Measurements from ENCODE around the gene PPP1R37. TPM values are rescaled to one million over a fixed set of nuclear protein-coding genes. Genes with fewer than 3 reads are reported as not detected.

The PPP1R37 gene
- total RNA-seq, 1 experiment from 2014 or later, result 33.1 TPM

DNA sequence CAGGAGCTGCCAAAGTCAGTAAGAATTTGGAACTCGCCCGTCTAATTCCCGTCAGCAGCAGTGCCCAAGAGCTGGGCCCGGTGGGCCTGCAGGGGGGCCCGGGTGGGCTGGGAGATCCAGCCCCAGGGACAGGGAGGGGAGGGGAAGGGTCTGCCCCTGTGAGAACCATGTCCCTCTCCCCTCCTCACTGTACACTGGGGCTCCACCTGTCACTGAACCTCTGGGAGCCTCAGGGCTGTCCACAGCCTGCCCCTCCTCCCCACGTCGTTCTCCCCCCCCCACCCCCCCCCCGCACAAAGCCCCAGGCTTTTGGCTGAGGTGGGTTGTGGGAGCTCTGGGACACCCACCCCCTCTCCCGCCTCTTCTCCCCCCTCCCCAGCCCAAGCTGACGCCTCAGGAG is 24.9 kb upstream of the PPP1R37 start:
- Histone ChIP-seq H3K27me3 (no peaks in the 10 kb centered on the region), H3K4me3 (no peak overlapping the region), H3K36me3 (peaks cover 73% of the 10 kb centered on the region), H3K9me3 (no peaks in the 10 kb centered on the region)
- DNase-seq, result no peak

DNA sequence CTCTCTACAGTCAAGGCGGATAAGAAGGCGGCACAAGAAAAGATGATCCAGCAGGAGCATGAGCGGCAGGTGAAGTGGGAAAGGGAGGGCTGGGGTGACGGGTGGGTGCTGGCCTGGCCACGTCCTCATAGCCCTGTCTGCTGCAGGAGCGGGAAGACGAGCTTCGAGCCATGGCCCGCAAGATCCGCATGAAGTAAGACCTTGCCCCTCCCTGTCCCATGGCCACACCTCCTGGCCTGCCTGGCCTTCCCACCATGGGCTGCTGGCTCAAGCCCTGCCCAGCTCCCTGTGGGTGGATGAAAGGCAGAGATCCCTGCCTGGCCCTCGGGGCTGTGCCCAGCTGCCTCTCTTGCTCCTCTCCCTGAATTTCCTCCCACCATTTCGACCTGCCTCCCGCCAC is 23.9 kb upstream of the PPP1R37 start:
- peak; percentile 55 for DNase-seq
- H3K27me3 ChIP-seq, result no peaks in the 10 kb centered on the region
- H3K36me3 ChIP-seq, result peaks cover 66% of the 10 kb centered on the region
- H3K9me3 ChIP-seq, result no peaks in the 10 kb centered on the region
- no peak overlapping the region for H3K4me3 ChIP-seq

DNA sequence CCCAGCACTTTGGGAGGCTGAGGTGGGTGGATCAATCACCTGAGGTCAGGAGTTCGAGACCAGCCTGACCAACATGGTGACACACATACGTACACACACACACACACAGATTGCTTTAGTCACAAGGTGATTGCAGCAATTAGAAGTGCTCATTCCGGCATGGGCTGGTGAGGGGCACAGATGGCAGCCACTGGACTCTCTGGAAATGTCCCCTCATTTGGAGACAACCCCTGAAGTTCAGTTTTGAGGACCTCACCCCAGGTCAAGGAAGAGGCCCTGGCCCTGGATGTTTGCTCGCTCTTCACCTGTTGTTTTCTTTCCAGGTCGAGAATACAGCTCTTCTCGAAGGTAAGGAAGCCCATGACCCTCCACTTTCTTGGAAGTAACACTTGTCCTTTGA is 22.8 kb upstream of the PPP1R37 start:
- H3K36me3 ChIP-seq, result peaks cover 59% of the 10 kb centered on the region
- no peak for DNase-seq
- H3K9me3 ChIP-seq, result no peaks in the 10 kb centered on the region

DNA sequence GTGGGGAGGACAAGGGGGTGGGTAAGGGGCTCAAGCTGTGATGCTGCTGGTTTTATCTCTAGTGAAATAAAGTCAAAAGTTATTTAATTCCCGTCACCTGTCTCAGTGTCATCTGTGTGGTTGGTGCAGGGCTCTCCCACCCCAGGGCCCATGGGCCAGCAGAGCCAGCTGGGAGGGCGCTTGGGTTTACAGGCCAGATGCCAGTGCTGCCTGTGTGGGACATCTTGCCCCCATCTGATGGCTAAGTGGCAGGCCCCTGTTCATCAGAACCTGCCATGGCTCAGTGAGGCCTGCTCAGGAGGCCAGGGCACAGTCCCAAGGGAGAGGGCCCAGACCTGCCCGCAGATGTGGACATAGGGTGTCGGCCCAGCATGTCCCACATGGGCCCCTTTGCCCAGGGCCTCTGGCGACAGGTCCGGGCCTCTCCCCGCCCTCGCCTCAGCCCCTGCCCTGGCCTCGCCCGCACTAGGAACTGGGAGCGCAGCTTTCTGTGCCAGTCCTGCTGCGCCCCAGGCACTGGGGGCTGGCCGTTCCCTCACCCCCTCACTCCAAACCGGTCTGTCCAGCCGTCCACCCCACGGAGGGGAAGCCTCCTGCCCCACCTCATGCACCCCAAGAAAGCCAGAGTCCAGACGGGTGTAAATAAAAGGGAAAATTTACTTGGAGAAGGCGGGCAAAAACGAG is 22.0 kb upstream of the PPP1R37 start:
- H3K4me3 ChIP-seq, result no peak overlapping the region
- no peaks in the 10 kb centered on the region for H3K27me3 ChIP-seq
- H3K9me3 ChIP-seq, result no peaks in the 10 kb centered on the region
- H3K36me3 ChIP-seq, result peaks cover 54% of the 10 kb centered on the region
- DNase-seq, result no peak

More for the DNA sequence above, 22.8 kb upstream of the PPP1R37 start:
- H3K27me3 ChIP-seq, result no peaks in the 10 kb centered on the region
- H3K4me3 ChIP-seq, result no peak overlapping the region

DNA sequence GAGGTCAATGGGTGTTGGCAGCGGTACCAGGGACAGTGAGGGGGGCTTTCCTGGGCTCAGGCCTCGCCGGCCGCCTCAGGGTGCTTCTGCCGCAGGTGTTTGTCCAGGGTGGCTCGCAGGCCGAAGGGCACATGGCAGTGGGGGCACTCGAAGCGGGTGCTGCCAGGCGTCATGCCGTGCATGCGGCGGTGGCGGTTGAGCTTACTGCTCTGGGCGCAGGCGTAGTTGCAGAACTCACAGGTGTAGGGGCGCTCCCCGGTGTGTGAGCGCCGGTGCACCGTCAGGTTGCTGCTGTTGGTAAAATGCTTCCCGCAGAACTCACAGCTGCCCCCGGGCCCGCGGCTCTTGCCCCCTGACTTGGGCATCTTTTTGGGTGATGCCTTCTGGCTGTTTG is 21.4 kb upstream of the PPP1R37 start:
- Histone ChIP-seq H3K27me3 (no peaks in the 10 kb centered on the region), H3K36me3 (peaks cover 54% of the 10 kb centered on the region), H3K4me3 (no peak overlapping the region), H3K9me3 (no peaks in the 10 kb centered on the region)
- DNase-seq, result no peak

DNA sequence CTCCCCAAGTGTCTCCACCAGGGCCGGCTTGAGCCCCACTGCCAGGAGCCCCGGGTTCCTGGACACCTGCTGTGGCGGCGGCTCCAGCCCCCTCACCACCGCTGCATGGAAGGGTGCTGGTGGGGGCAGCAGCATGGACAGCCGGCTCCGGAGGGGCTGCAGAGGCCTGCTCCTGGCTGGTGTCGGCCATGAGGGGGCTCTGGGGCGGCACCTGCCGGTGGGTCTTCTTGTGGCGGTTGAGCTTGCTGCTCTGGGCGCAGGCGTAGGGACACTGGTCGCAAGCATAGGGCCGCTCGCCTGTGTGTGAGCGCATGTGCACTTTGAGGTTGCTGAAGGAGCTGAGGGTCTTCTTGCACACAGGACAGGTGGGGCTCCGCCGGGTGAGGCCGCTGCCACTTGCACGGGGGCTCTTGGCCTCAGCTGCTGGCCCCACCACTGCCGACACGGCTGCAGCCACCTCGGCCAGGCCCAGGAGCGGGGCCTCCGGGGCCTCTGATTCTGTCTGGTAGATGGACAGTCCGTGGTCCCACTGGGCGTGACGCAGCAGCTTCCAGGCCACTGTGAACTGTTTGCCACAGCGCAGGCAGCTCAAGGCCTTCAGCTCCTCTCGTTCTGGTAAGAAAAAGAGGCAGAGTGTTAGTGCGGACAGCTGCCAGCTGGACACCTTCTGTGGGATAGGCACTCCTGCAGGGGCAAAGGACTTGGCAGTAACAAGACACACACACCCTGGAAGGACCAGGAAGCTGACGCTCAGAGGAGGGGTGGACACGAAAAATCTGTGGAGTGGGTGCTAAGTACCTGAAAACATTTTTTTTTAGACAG is 20.8 kb upstream of the PPP1R37 start:
- peaks cover 48% of the 10 kb centered on the region for H3K36me3 ChIP-seq
- no peak for DNase-seq
- H3K4me3 ChIP-seq, result no peak overlapping the region
- H3K27me3 ChIP-seq, result no peaks in the 10 kb centered on the region
- no peaks in the 10 kb centered on the region for H3K9me3 ChIP-seq

DNA sequence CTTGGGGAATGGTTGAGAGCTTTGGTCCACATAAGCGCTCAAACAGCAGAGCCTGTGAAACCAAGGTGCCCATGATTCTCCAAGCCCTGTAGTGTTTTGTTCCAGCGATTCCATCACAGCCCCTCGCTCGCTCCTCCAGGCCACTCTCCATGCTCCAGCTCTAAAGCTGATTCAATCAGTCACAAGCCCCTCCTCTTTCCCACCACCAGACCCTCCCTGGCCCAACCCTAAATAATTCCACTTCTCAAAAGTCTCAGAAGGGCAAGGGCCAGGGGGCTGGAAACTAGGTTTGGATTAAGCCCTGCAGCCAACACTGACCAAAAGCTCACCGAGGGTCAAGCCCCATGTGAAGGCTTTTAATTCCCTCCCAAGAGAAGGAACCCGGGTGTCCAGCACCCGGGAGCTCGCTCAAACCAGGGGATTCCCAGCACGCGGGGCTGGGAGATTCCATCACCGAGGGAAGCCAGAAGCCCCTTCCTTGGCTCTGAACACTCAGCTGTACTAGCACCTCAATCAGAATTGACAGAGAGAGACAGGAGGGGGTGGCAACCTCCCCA is 18.2 kb upstream of the PPP1R37 start:
- H3K4me3 ChIP-seq, result peak overlapping the region; percentile 53
- H3K27me3 ChIP-seq, result no peaks in the 10 kb centered on the region
- no peak for DNase-seq
- peaks cover 25% of the 10 kb centered on the region for H3K36me3 ChIP-seq
- H3K9me3 ChIP-seq, result no peaks in the 10 kb centered on the region

DNA sequence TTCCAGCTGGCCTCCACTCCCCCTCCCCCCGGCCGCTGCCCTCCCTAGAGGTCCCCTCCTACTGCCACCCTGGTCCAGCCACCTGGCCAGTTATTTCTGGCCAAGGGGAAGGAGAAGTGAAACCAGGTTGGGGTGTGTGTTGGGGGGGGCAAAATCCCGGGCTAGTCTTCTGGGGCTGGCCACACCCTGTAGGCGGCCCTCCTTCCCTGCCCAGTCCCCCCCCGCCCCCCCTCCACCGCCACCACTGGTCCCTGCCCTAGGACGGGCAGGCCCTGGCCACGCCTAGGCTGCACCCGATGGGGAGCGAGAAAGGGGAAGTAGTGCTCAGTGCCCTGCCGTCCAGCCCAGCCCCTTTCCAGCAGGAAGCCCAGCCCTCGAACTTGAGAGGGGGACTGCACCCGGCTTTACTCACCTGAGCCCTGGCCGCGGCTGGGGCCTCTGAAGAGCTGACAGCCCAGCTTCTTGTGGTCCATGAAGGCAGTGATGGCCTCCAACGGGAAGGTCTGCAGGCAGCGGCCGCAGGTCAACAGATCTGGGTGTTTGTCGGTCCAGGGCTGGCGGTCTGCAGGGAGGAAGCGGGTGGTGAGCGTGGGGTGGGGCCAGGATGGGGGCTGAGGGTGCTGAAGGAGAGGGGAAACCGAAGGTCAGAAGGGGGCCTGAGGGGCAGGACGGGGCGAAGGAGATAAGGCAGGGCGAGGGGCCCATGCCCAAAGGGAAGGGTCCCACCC is 17.5 kb upstream of the PPP1R37 start:
- peaks cover 20% of the 10 kb centered on the region for H3K36me3 ChIP-seq
- H3K9me3 ChIP-seq, result no peaks in the 10 kb centered on the region
- peak overlapping the region; percentile 53 for H3K4me3 ChIP-seq
- no peaks in the 10 kb centered on the region for H3K27me3 ChIP-seq
- peak; percentile 85 for DNase-seq

DNA sequence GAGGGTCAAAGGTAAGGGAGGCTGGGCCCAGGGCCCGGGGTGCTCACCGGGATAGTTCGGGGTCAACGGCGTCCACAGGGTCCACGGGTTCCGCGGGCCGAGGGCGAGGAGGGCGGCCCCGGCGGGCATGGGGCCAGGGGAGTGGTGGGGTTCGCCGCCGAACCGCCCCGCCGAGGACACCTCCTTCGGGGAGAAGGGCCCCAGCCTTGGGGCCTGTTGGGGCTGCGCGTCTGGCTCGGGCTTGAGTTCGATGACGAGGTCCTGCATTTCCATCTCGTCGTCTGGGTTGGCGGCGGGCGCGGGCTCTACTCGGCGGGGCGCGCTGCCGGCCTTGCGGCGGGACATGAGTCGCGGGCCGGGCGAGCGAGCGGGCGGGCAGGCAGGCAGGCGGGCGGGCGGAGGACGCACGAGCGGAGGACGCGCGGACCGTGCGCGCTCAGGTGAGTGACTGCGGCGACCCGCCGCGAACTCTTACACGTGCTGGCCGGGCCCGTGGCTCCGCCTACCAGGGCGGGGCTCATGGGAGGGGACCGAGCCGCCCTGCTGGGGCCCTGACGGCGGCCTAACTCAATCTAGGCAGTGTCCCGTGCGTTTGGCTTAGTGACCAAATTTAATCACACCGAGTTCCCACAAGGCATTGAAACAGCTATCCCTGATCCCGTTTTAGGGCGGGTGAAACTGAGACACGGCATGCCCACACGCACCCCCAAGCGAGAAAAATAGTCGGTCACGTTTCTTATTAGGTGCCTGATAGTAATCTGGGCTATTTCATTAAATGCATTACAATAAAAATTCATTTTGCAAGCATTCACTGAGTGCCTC is 16.7 kb upstream of the PPP1R37 start, which contains the start of gene ZNF296:
TSS of gene ZNF296 (minus strand) at position 450 of the 822 bp plus-strand sequence. CDS start at position 345, 105 bp downstream.
- DNase-seq, result peak; percentile 78
- H3K27me3 ChIP-seq, result no peaks in the 10 kb centered on the region
- peaks cover 22% of the 10 kb centered on the region for H3K36me3 ChIP-seq
- H3K9me3 ChIP-seq, result no peaks in the 10 kb centered on the region
- peak within 1 kb of the TSS; percentile 53 for H3K4me3 ChIP-seq

DNA sequence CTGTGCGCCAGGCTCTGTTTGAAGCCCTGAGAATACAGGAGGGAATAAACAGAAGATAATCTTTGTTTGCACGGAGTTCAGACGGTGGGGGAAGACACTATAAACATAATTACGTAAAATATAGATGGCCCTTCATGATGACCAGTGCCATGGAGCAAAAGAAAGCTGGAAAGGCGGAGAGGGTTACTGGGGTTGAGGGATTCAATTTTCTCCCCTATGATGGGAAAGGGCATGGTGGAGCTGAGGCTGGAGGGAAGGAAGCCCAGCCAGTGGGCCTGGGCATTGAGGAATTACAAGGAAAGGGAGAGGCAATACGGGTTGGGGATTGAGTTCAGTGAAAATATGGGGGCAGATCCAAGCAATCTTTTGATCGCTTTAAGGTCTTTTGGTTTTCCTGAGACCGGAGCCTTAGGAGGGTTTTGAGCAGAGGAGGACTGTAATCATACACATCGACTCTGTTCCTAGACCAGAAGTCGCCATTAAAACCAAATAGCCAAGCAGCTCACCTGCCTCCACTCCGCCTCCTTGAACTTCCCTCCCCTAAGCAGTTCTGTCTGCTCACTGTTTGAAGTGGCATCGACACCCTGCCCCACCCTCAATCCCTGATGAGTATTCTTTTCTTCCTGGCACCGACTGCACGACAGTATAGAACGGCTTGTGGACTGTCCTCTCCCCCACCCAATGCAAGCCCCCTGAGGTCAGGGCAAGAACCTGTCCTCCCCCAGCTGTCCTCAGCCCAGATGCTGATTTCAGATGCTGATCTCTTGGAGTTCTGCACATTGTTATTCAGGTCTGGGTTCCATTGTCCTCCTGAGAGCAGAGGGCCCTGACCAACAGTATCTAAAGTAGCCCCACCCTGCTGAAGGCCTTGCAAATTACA is 15.9 kb upstream of the PPP1R37 start:
- Histone ChIP-seq H3K27me3 (no peaks in the 10 kb centered on the region), H3K9me3 (no peaks in the 10 kb centered on the region), H3K4me3 (peak overlapping the region; percentile 53), H3K36me3 (peaks cover 22% of the 10 kb centered on the region)
- no peak for DNase-seq

DNA sequence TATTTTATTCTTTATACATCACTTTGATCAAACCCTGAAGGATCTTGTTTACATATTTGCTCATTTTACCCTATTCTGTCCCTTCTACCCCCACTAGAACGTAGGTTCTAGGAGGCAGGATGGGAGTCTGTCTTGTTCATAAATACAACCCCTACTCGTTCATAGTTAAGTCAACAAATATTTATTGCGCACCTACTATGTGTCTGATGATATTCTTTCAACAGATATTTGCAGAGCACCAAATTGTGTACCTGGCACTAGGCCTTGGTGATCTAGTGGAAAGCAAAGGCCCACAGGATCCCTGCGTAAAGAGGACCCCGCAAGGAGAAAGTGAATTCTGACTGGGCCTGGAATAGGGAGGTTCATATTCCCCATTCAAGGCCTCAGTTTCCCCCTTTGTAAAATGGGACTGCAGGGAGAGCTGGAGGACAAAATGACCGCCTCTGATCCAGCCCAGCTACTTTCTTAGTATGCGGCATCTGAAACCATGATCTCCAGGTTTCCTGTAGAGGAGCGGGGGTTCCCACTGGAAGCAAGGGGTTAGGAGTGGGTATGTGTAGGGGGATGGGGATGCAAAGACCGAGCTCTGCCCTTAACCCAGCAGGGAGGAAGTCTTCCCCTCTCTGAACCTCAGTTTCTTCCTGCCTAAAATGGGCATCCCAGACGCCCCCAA is 14.5 kb upstream of the PPP1R37 start:
- Histone ChIP-seq H3K36me3 (peaks cover 28% of the 10 kb centered on the region), H3K27me3 (no peaks in the 10 kb centered on the region), H3K9me3 (no peaks in the 10 kb centered on the region), H3K4me3 (peak overlapping the region; percentile 98)
- DNase-seq, result no peak

DNA sequence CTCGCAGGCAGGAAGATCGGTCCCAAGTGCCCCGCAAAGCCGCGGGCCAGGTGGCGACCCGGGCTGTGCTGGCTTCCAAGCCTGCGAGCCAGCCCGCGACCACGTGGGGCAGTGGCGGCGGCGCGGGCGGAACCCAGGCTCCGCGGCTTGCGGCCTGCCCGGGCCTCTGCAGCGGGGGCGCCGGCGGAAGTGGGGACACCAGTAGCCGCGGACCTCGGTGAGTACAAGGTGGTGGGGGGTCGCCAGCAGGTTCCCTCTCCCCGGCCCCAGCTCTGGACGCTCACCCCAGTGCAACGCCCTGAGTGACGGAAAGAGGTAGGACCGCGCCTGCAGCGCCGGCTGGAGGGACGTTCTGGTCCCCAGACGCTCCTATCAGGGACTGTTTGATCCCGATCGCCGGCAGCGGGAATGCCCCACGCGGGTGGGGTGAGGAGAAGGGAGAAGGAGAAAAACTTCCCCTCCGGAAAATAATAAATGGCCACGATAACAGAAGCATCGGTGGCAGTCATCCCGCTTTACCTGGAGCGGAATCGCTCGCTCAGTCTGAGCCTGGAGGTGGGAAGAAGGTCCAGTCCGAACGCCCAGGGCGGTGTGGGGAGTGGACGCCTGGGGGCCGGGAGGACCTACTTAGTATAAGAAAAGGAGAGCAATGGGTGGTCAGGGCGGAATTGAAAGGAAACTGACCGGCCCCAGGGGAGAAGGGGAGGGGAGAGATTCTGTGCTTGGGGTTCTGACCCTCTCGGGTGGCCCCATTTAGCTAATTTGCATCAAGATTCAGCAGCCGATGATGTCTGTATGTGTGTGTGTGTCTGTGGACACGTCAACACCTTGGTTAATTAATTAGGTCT is 13.7 kb upstream of the PPP1R37 start, which contains the start of gene GEMIN7:
TSS of gene GEMIN7 (plus strand) at position 198 of the 848 bp plus-strand sequence. CDS start 10,855 bp downstream, outside the sequence.
- peak within 1 kb of the TSS; percentile 98 for H3K4me3 ChIP-seq
- H3K27me3 ChIP-seq, result no peaks in the 10 kb centered on the region
- peak; percentile 84 for DNase-seq
- H3K9me3 ChIP-seq, result no peaks in the 10 kb centered on the region
- peaks cover 28% of the 10 kb centered on the region for H3K36me3 ChIP-seq

DNA sequence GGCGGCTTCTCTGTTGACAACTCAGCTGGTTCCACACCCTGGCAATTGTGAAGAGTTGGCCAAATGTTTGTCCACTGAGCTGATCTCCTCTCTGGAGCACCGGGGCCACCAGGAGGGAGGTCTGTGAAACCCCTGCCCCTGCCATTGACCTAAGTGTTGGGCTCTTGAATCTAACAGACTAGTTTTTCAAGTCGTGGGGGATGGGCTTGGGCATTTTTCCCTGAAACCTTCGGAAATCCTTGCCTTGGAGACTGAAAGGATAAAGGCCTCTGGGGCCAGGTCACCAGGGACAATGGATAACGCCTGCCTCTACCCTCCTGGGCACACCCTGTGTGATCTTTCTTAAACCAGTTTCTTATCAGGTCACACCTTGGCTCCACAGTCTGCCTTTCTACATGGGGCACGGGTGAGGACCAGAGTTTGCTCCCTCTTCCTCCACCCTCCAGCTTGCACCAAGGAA is 13.0 kb upstream of the PPP1R37 start:
- DNase-seq, result no peak
- Histone ChIP-seq H3K9me3 (no peaks in the 10 kb centered on the region), H3K27me3 (no peaks in the 10 kb centered on the region), H3K4me3 (peak overlapping the region; percentile 98), H3K36me3 (peaks cover 33% of the 10 kb centered on the region)

DNA sequence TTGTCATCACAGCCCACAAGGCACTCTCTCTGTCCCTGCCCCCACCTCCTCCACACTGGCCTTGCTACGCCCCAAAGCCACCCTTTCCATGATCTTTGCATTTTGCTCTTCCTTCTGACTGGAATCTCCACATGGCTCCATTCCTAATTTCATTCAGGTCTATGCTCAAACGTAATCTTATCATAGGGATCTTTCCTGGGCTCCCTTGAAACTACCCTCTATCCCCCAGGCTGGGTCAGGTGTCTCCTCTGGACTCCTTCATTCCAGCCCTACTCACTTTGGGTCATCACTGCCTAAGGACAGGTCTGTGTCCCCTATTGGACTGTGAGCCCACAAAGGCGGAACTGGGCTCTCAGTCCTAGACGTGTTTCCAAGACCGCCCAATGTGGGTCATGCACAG is 10.8 kb upstream of the PPP1R37 start:
- no peak for DNase-seq
- H3K36me3 ChIP-seq, result peaks cover 52% of the 10 kb centered on the region

More for the DNA sequence above, 10.8 kb upstream of the PPP1R37 start:
- Histone ChIP-seq H3K4me3 (no peak overlapping the region), H3K27me3 (no peaks in the 10 kb centered on the region), H3K9me3 (no peaks in the 10 kb centered on the region)

Data from MG63 (cell line).